Peyer's patch (tissue), 4 donors: ENCODE data around the gene COL23A1. TPM values are rescaled to one million over a fixed set of nuclear protein-coding genes. Genes with fewer than 3 reads are reported as not detected.
A peak's percentile ranks its signal among the peaks of the same experiment; 100 is the strongest.

ENCODE experiments used
- DNase-seq, 3 donors: peaks; one replicate each; pipeline ENCODE4 v3.0.0-alpha.2; 2017 to 2019
- H3K27ac ChIP-seq, 4 donors: fragments of 200-600 bp; sonication (generic); one replicate each; pipeline ENCODE4 v1.5.1; 2016 to 2019
- H3K27me3 ChIP-seq, 2 donors: fragments of 200-600 bp; sonication (generic); one replicate each; pipeline ENCODE4 v1.5.1; 2019
- H3K36me3 ChIP-seq, 3 donors: fragments of 200-600 bp; sonication (generic); one replicate each; pipeline ENCODE4 v1.5.1; 2016 to 2019
- H3K4me1 ChIP-seq, 4 donors: fragments of 200-600 bp; sonication (generic); one replicate each; pipeline ENCODE4 v1.5.1; 2016 to 2019
- H3K4me3 ChIP-seq, 4 donors: fragments of 200-600 bp; sonication (generic); 1 replicate in 3 of 4; 2 replicates in 1 of 4; pipeline ENCODE4 v1.5.1; 2016 to 2019; ENCODE audit warnings: mild to moderate bottlenecking in 1 of 4
- H3K9me3 ChIP-seq, 4 donors: fragments of 200-600 bp; sonication (generic); one replicate each; pipeline ENCODE4 v1.5.1; 2016 to 2019; ENCODE audit warnings: mild to moderate bottlenecking in 1 of 4
- CTCF ChIP-seq, 6 experiments: fragments of 450-650 bp in 4 of 6; fragments of 200-600 bp in 2 of 6; sonication (generic) in 1 of 6; IDR thresholded peaks; one replicate each; pipeline ENCODE4 v1.5.1; 2017 to 2019; ENCODE audit warnings: antibody characterized with exemption in 6 of 6, mild to moderate bottlenecking in 3 of 6, moderate library complexity in 1 of 6
- POLR2A ChIP-seq, 2 donors: fragments of 450-650 bp; IDR thresholded peaks; one replicate each; pipeline ENCODE4 v1.5.1; 2017; ENCODE audit warnings: antibody characterized with exemption in 2 of 2, mild to moderate bottlenecking in 2 of 2, moderate library complexity in 2 of 2
- total RNA-seq, 4 donors: library from RNA; depleted of rRNA; stranded (reverse); fragments of >200 nt; gene quantifications; one replicate each; pipeline ENCODE4 v1.1.0, GENCODE V29; 2016

The COL23A1 gene
- total RNA-seq, 4 donors from 2014 or later = 0.57 to 5.8 (median 1.2) TPM; not detected in 1

GRCh38 chr5:178454821-178455479, 135.2 kb downstream of the COL23A1 start:
- no peak overlapping the region for H3K4me3 ChIP-seq
- no peaks in the 10 kb centered on the region for H3K4me1 ChIP-seq
- no peaks in the 10 kb centered on the region for H3K27me3 ChIP-seq
- H3K9me3 ChIP-seq = no peaks in the 10 kb centered on the region
- DNase-seq = peak in 1 of 3 donors; percentile 36
- no peaks in the 10 kb centered on the region for H3K36me3 ChIP-seq
- TF ChIP-seq POLR2A (IDR thresholded peaks at IDR 0.05) (no peak), CTCF (IDR thresholded peaks at IDR 0.05) (no peak)
- H3K27ac ChIP-seq = no peak overlapping the region

GRCh38 chr5:178454303-178454702, 135.9 kb downstream of the COL23A1 start:
- no peaks in the 10 kb centered on the region for H3K36me3 ChIP-seq
- no peak overlapping the region for H3K27ac ChIP-seq
- no peaks in the 10 kb centered on the region for H3K27me3 ChIP-seq
- H3K9me3 ChIP-seq = no peaks in the 10 kb centered on the region
- peak in 1 of 3 donors; percentile 29 for DNase-seq
- no peak overlapping the region for H3K4me3 ChIP-seq
- TF ChIP-seq CTCF (IDR thresholded peaks at IDR 0.05) (no peak), POLR2A (IDR thresholded peaks at IDR 0.05) (no peak)
- no peaks in the 10 kb centered on the region for H3K4me1 ChIP-seq

GRCh38 chr5:178453224-178453623, 137.0 kb downstream of the COL23A1 start:
- no peaks in the 10 kb centered on the region for H3K36me3 ChIP-seq
- no peaks in the 10 kb centered on the region for H3K4me1 ChIP-seq
- H3K27ac ChIP-seq = no peak overlapping the region
- no peaks in the 10 kb centered on the region for H3K9me3 ChIP-seq
- DNase-seq = peak in 1 of 3 donors; percentile 8
- H3K27me3 ChIP-seq = no peaks in the 10 kb centered on the region
- no peak overlapping the region for H3K4me3 ChIP-seq
- TF ChIP-seq CTCF (IDR thresholded peaks at IDR 0.05) (no peak), POLR2A (IDR thresholded peaks at IDR 0.05) (no peak)

- Histone ChIP-seq H3K4me1 (no peaks in the 10 kb centered on the region), H3K36me3 (no peaks in the 10 kb centered on the region)
- TF ChIP-seq CTCF (IDR thresholded peaks at IDR 0.05) (no peak), POLR2A (IDR thresholded peaks at IDR 0.05) (no peak)
These were observed 139.8 kb downstream of the COL23A1 start for GRCh38 chr5:178450121-178451028.

GRCh38 chr5:178449163-178450070, 140.8 kb downstream of the COL23A1 start:
- Histone ChIP-seq H3K9me3 (no peaks in the 10 kb centered on the region), H3K27ac (no peak overlapping the region), H3K36me3 (no peaks in the 10 kb centered on the region), H3K4me1 (no peaks in the 10 kb centered on the region), H3K27me3 (no peaks in the 10 kb centered on the region), H3K4me3 (no peak overlapping the region)
- peak in 1 of 3 donors; percentile 21 for DNase-seq
- TF ChIP-seq CTCF (IDR thresholded peaks at IDR 0.05) (no peak), POLR2A (IDR thresholded peaks at IDR 0.05) (no peak)

More at GRCh38 chr5:178450121-178451028, 139.8 kb downstream of the COL23A1 start:
- Histone ChIP-seq H3K4me3 (no peak overlapping the region), H3K27me3 (no peaks in the 10 kb centered on the region), H3K9me3 (no peaks in the 10 kb centered on the region), H3K27ac (no peak overlapping the region)
- DNase-seq = peak in 1 of 3 donors; percentile 24
